Mesendoderm (in vitro differentiated cells): Measurements from ENCODE around the gene EYS.
A peak's percentile ranks its signal among the peaks of the same experiment; 100 is the strongest.

Source experiments
- DNase-seq: peaks from one replicate; pipeline ENCODE4 v3.0.0; 2013
- H2AK5ac ChIP-seq: 2 replicates; pipeline ENCODE4 v1.6.1; 2013; ENCODE audit warnings: low read length, inconsistent platforms
- H2BK120ac ChIP-seq: 2 replicates; pipeline ENCODE4 v1.6.1; 2013; ENCODE audit warnings: low read depth, mild to moderate bottlenecking, low read length, moderate library complexity, mixed read lengths
- H2BK15ac ChIP-seq: replicated peaks from 2 replicates; pipeline ENCODE4 v1.6.1; 2013; ENCODE audit warnings: low read depth, mild to moderate bottlenecking, moderate library complexity
- H2BK5ac ChIP-seq: 2 replicates; pipeline ENCODE4 v1.6.1; 2013; ENCODE audit warnings: low read length, inconsistent platforms
- H3K18ac ChIP-seq: 2 replicates; pipeline ENCODE4 v1.6.1; 2013; ENCODE audit warnings: mild to moderate bottlenecking, low read length, mixed read lengths
- H3K23ac ChIP-seq: one replicate; pipeline ENCODE4 v1.6.1; 2013; ENCODE audit warnings: low read length
- H3K27ac ChIP-seq: 2 replicates; pipeline ENCODE4 v1.5.1; 2013; ENCODE audit warnings: low read depth, mild to moderate bottlenecking, inconsistent platforms, low read length, moderate library complexity
- H3K27me3 ChIP-seq: 2 replicates; pipeline ENCODE4 v1.6.1; 2013; ENCODE audit warnings: low read length, control low read depth, mild to moderate bottlenecking, inconsistent platforms; ENCODE audit not compliant: insufficient read depth, poor library complexity
- H3K36me3 ChIP-seq: 2 replicates; pipeline ENCODE4 v1.6.1; 2013; ENCODE audit warnings: low read length, inconsistent platforms; ENCODE audit not compliant: control insufficient read depth, insufficient read depth
- H3K4ac ChIP-seq: one replicate; pipeline ENCODE4 v1.6.1; 2013; ENCODE audit warnings: low read depth, mild to moderate bottlenecking, low read length, moderate library complexity
- H3K4me1 ChIP-seq: 2 replicates; pipeline ENCODE4 v1.6.1; 2013; ENCODE audit warnings: low read depth, low read length, inconsistent platforms; ENCODE audit not compliant: control insufficient read depth
- H3K4me2 ChIP-seq: 2 replicates; pipeline ENCODE4 v1.6.1; 2013; ENCODE audit warnings: low read length
- H3K4me3 ChIP-seq: 2 replicates; pipeline ENCODE4 v1.5.1; 2013; ENCODE audit warnings: mild to moderate bottlenecking, low read length
- H3K56ac ChIP-seq: one replicate; pipeline ENCODE4 v1.6.1; 2013; ENCODE audit warnings: low read length
- H3K79me1 ChIP-seq: 2 replicates; pipeline ENCODE4 v1.6.1; 2013; ENCODE audit warnings: low read length, inconsistent platforms
- H3K79me2 ChIP-seq: 2 replicates; pipeline ENCODE4 v1.6.1; 2013; ENCODE audit warnings: mild to moderate bottlenecking, low read length; ENCODE audit not compliant: control insufficient read depth, insufficient read depth
- H3K9ac ChIP-seq: 2 replicates; pipeline ENCODE4 v1.6.1; 2013; ENCODE audit warnings: low read length, inconsistent platforms
- H4K5ac ChIP-seq: one replicate; pipeline ENCODE4 v1.6.1; 2013; ENCODE audit warnings: low read length
- H4K8ac ChIP-seq: one replicate; pipeline ENCODE4 v1.6.1; 2013; ENCODE audit warnings: low read depth, mild to moderate bottlenecking, control low read depth, low read length, moderate library complexity
- WGBS: extraction: QIAGEN DNeasy Blood & Tissue Kit; methylation state at CpG from one replicate; pipeline ENCODE4 v1.1.7; 2013; ENCODE audit warnings: low lambda C conversion rate, missing lambda C conversion rate; ENCODE audit not compliant: insufficient coverage; ENCODE audit errors: extremely low coverage; 5-methylcytosine and 5-hydroxymethylcytosine counted together

EYS gene

GRCh38 chr6:65182681-65183080, 524.3 kb downstream of the EYS start:
- Histone ChIP-seq H3K4me3 (no peak overlapping the region), H4K5ac (no peak overlapping the region), H3K27me3 (no peaks in the 10 kb centered on the region), H2BK120ac (no peak overlapping the region), H4K8ac (no peak overlapping the region), H2AK5ac (no peak overlapping the region), H3K56ac (no peak overlapping the region), H3K23ac (no peak overlapping the region), H3K27ac (no peak overlapping the region), H3K18ac (no peak overlapping the region), H3K4me2 (no peak overlapping the region), H3K79me1 (no peaks in the 10 kb centered on the region), H3K4me1 (no peaks in the 10 kb centered on the region), H2BK15ac (no peak overlapping the region), H3K36me3 (no peaks in the 10 kb centered on the region), H3K9ac (no peak overlapping the region), H3K4ac (no peak overlapping the region), H3K79me2 (no peaks in the 10 kb centered on the region), H2BK5ac (no peak overlapping the region)
- DNase-seq: no peak
- WGBS: no CpG with 5 or more reads among the region's 2 CpGs

DNA sequence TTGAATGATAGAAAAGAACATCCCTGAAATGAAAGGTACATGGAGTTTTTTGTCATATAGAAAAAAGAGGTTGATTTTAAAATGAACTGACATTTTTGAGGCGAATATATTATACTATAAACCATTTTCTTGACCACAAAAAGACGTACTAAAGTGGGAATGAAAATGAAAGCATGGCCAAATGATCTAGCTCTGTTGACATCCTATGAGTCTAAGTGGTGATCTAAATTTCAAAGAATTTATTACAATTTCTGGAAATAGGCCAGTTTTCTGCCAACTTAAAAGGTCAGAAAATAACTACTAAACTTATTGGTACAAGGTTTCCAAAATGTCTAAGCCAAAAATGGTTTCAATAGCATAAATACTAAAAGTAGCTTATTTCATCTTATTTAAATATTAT, 536.8 kb downstream of the EYS start:
- H2AK5ac ChIP-seq: no peak overlapping the region
- no peak overlapping the region for H4K5ac ChIP-seq
- H3K4me2 ChIP-seq: no peak overlapping the region
- H3K79me1 ChIP-seq: no peaks in the 10 kb centered on the region
- no peak overlapping the region for H3K4me3 ChIP-seq
- H3K79me2 ChIP-seq: no peaks in the 10 kb centered on the region
- no peak overlapping the region for H2BK5ac ChIP-seq
- no peak overlapping the region for H3K18ac ChIP-seq
- H3K36me3 ChIP-seq: no peaks in the 10 kb centered on the region
- no peaks in the 10 kb centered on the region for H3K27me3 ChIP-seq
- no peak overlapping the region for H3K9ac ChIP-seq
- H2BK120ac ChIP-seq: no peak overlapping the region
- no peak overlapping the region for H3K56ac ChIP-seq
- H3K4me1 ChIP-seq: no peaks in the 10 kb centered on the region
- H3K27ac ChIP-seq: no peak overlapping the region
- no peak overlapping the region for H3K23ac ChIP-seq
- no peak overlapping the region for H4K8ac ChIP-seq
- H2BK15ac ChIP-seq: no peak overlapping the region
- no peak for DNase-seq
- no CpG with 5 or more reads among the region's 2 CpGs for WGBS
- no peak overlapping the region for H3K4ac ChIP-seq

GRCh38 chr6:65161661-65162060, 545.4 kb downstream of the EYS start:
- H2AK5ac ChIP-seq: no peak overlapping the region
- no peak overlapping the region for H2BK5ac ChIP-seq
- H3K4me2 ChIP-seq: no peak overlapping the region
- no peak overlapping the region for H3K9ac ChIP-seq
- no peak overlapping the region for H3K4ac ChIP-seq
- no peak overlapping the region for H2BK15ac ChIP-seq
- H3K79me1 ChIP-seq: no peaks in the 10 kb centered on the region
- no peaks in the 10 kb centered on the region for H3K36me3 ChIP-seq
- no peak overlapping the region for H3K56ac ChIP-seq
- H3K18ac ChIP-seq: no peak overlapping the region
- H3K4me3 ChIP-seq: no peak overlapping the region
- H3K27ac ChIP-seq: no peak overlapping the region
- DNase-seq: no peak
- no peaks in the 10 kb centered on the region for H3K27me3 ChIP-seq
- no peak overlapping the region for H3K23ac ChIP-seq
- WGBS: no CpG with 5 or more reads among the region's 1 CpG
- no peak overlapping the region for H4K5ac ChIP-seq
- H2BK120ac ChIP-seq: no peak overlapping the region
- no peaks in the 10 kb centered on the region for H3K79me2 ChIP-seq
- no peak overlapping the region for H4K8ac ChIP-seq
- no peaks in the 10 kb centered on the region for H3K4me1 ChIP-seq

- H2BK5ac ChIP-seq: no peak overlapping the region
- H3K27ac ChIP-seq: no peak overlapping the region
- H3K9ac ChIP-seq: no peak overlapping the region
- no peak for DNase-seq
- no peak overlapping the region for H3K23ac ChIP-seq
- H2AK5ac ChIP-seq: no peak overlapping the region
- H3K4ac ChIP-seq: no peak overlapping the region
- H3K79me2 ChIP-seq: no peaks in the 10 kb centered on the region
- H3K18ac ChIP-seq: no peak overlapping the region
- H3K4me3 ChIP-seq: no peak overlapping the region
- no peak overlapping the region for H3K56ac ChIP-seq
- no peaks in the 10 kb centered on the region for H3K79me1 ChIP-seq
- H2BK15ac ChIP-seq: no peak overlapping the region
- H2BK120ac ChIP-seq: no peak overlapping the region
- no peak overlapping the region for H4K5ac ChIP-seq
- H3K36me3 ChIP-seq: no peaks in the 10 kb centered on the region
- no peaks in the 10 kb centered on the region for H3K27me3 ChIP-seq
- H3K4me1 ChIP-seq: no peaks in the 10 kb centered on the region
- H3K4me2 ChIP-seq: no peak overlapping the region
- H4K8ac ChIP-seq: no peak overlapping the region
- no CpG with 5 or more reads among the region's 3 CpGs for WGBS
These were observed 550.0 kb downstream of the EYS start for GRCh38 chr6:65157025-65157424.

GRCh38 chr6:65155083-65155482, 551.9 kb downstream of the EYS start:
- H3K4ac ChIP-seq: no peak overlapping the region
- no peak overlapping the region for H2BK120ac ChIP-seq
- no peak overlapping the region for H4K5ac ChIP-seq
- H2BK5ac ChIP-seq: no peak overlapping the region
- H3K79me2 ChIP-seq: no peaks in the 10 kb centered on the region
- H3K4me1 ChIP-seq: no peaks in the 10 kb centered on the region
- H3K23ac ChIP-seq: no peak overlapping the region
- H3K56ac ChIP-seq: no peak overlapping the region
- no peak overlapping the region for H2AK5ac ChIP-seq
- H3K27ac ChIP-seq: no peak overlapping the region
- H3K79me1 ChIP-seq: no peaks in the 10 kb centered on the region
- H3K18ac ChIP-seq: no peak overlapping the region
- no peaks in the 10 kb centered on the region for H3K36me3 ChIP-seq
- H3K9ac ChIP-seq: no peak overlapping the region
- no peak overlapping the region for H4K8ac ChIP-seq
- H3K4me2 ChIP-seq: no peak overlapping the region
- no CpG with 5 or more reads among the region's 1 CpG for WGBS
- H3K4me3 ChIP-seq: no peak overlapping the region
- no peak for DNase-seq
- H2BK15ac ChIP-seq: no peak overlapping the region
- no peaks in the 10 kb centered on the region for H3K27me3 ChIP-seq

- H2BK5ac ChIP-seq: no peak overlapping the region
- WGBS: no CpG with 5 or more reads among the region's 1 CpG
- H3K4me1 ChIP-seq: no peaks in the 10 kb centered on the region
- H3K4me2 ChIP-seq: no peak overlapping the region
- H4K5ac ChIP-seq: no peak overlapping the region
- H2AK5ac ChIP-seq: no peak overlapping the region
- H3K36me3 ChIP-seq: no peaks in the 10 kb centered on the region
- H3K27me3 ChIP-seq: no peaks in the 10 kb centered on the region
- no peak overlapping the region for H3K4me3 ChIP-seq
- no peak overlapping the region for H3K27ac ChIP-seq
- no peak overlapping the region for H3K23ac ChIP-seq
- no peak overlapping the region for H3K4ac ChIP-seq
- H4K8ac ChIP-seq: no peak overlapping the region
- H2BK120ac ChIP-seq: no peak overlapping the region
- no peak overlapping the region for H3K18ac ChIP-seq
- no peak overlapping the region for H3K56ac ChIP-seq
- no peak overlapping the region for H3K9ac ChIP-seq
- no peak overlapping the region for H2BK15ac ChIP-seq
- H3K79me2 ChIP-seq: no peaks in the 10 kb centered on the region
- DNase-seq: peak; percentile 77
- H3K79me1 ChIP-seq: no peaks in the 10 kb centered on the region
These were observed 557.2 kb downstream of the EYS start for GRCh38 chr6:65149841-65150240.
